ENCODE measurements around the gene SMO.
"Not testable (repeated sequence)": the region's sequence is repeated elsewhere in the genome, so short reads cannot be mapped to it uniquely, and the experiment has no call there.

SMO gene

DNA sequence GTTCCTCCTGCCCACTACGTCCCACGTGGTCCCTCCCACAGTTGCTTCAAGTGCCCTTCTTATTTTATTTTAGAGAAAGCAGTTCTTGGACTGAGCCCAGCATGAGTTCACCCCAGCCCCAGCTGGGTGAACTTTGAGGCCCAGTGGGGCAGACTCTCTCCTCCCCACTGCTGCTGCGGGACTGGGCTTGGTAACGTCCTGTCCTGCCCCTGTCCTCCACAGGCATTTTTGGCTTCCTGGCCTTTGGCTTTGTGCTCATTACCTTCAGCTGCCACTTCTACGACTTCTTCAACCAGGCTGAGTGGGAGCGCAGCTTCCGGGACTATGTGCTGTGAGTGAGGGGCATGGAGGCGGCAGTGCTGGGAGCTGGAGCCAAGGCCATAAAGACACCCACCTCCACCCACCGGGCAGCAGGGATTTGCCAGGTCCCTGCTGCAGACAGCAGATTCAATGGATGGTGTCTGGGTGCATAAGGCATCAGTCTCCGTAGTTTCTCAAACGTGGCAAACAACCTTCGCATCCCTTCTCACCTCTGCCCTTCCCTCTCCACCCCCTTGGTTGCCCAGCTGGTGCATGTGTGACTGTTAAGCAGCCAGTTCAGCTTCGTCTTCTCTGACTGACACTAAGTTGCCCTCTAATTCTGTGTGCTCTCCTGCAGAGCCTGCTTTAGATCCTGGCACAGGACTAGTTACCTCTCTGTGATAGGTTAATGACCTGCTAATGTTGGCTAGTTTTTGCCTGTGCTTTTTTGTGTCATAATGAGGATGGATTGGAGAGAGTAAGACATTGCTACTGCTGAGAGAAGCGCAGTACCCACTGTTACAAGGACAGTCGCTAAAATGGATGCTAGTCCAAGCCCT, 20.9 kb downstream of the SMO start:
- DNase-seq = no peak

DNA sequence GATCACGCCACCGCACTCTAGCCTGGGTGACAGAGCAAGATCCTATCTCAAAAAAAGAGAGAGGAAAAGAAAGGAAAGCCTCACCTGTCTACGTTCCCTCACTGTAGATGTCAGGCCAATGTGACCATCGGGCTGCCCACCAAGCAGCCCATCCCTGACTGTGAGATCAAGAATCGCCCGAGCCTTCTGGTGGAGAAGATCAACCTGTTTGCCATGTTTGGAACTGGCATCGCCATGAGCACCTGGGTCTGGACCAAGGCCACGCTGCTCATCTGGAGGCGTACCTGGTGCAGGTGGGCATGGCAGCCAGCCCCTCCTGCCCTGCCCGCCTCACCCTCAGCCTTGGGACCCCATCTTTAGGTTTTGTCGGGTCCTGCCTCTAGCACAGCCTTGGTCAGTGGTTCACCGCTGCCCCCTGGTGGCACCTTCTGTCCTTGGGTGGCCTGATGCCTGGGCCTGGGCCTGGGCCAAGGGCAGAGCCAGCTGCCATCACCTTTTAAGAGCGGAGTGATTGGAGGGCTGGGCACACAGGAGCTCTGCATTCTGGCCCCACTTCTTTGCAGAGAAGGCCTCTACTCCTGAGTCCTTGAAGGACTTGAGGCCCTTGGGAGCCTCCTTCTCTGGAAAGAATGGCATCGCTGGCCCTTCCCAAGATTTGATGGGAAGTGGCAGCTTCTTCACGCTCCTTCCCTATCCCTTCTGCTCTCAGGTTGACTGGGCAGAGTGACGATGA, 22.0 kb downstream of the SMO start:
- DNase-seq = peak; percentile 59

- no peak for DNase-seq
These were observed 22.5 kb downstream of the SMO start for GRCh38 chr7:129210989-129211312.

DNA sequence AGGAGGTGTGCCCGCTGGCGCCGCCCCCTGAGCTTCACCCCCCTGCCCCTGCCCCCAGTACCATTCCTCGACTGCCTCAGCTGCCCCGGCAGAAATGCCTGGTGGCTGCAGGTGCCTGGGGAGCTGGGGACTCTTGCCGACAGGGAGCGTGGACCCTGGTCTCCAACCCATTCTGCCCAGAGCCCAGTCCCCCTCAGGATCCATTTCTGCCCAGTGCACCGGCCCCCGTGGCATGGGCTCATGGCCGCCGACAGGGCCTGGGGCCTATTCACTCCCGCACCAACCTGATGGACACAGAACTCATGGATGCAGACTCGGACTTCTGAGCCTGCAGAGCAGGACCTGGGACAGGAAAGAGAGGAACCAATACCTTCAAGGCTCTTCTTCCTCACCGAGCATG, 23.7 kb downstream of the SMO start:
- no peak for DNase-seq

GRCh38 chr7:129212596-129212995, 24.2 kb downstream of the SMO start:
- no peak for DNase-seq

DNA sequence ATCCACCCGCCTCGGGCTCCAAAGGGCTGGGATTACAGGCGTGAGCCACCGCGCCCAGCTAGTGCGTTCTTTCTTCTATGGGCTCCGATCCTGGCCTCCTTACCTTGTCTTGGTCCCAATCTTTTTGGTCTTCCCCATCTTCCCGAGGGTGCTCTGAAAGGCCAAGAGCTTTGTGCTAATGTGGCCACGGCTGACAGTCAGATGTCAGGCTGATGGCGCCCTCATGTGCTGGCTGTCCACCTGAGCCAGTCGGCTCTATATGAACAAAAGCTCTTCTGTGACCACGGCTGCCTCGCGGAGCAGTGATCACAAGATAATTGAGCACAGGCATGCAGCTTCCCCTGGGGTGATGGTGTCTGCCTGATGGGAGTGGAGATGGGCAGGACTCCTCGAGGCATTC, 25.4 kb downstream of the SMO start:
- DNase-seq = no peak

GRCh38 chr7:129215691-129216090, 27.3 kb downstream of the SMO start:
- not testable (repeated sequence) for DNase-seq

DNA sequence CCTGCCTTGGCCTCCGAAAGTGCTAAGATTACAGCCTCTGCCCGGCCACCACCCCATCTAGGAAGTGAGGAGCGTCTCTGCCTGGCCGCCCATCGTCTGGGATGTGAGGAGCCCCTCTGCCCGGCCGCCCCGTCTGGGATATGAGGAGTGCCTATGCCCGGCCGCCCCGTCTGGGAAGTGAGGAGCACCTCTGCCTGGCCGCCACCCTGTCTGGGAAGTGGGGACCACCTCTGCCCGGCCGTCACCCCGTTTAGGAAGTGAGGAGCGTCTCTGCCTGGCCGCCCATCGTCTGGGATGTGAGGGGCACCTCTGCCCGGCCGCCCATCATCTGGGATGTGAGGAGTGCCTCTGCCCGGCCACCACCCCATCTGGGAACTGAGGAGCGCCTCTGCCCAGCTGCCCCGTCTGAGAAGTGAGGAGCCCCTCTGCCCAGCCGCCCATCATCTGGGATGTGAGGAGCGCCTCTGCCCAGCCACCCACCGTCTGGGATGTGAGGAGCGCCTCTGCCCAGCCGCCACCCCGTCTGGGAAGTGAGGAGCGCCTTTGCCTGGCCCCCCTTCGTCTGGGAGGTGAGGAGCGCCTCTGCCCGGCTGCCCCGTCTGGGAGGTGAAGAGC, 27.8 kb downstream of the SMO start:
- not testable (repeated sequence) for DNase-seq

DNA sequence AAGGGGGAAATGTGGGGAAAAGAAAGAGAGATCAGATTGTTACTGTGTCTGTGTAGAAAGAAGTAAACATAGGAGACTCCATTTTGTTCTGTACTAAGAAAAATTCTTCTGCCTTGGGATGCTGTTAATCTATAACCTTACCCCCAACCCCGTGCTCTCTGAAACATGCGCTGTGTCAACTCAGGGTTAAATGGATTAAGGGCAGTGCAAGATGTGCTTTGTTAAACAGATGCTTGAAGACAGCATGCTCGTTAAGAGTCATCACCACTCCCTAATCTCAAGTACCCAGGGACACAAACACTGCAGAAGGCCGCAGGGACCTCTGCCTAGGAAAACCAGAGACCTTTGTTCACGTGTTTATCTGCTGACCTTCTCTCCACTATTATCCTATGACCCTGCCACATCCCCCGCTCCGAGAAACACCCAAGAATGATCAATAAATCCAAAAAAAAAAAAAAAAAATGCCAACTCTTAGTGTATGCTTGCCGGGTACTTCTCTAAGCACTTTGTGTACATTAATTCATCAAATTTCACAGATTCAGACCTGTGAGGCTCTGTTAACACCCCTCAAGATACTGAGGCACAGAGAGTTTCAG, 28.5 kb downstream of the SMO start:
- DNase-seq = not testable (repeated sequence)

GRCh38 chr7:129218514-129219062, 30.2 kb downstream of the SMO start:
- peak; percentile 85 for DNase-seq

DNA sequence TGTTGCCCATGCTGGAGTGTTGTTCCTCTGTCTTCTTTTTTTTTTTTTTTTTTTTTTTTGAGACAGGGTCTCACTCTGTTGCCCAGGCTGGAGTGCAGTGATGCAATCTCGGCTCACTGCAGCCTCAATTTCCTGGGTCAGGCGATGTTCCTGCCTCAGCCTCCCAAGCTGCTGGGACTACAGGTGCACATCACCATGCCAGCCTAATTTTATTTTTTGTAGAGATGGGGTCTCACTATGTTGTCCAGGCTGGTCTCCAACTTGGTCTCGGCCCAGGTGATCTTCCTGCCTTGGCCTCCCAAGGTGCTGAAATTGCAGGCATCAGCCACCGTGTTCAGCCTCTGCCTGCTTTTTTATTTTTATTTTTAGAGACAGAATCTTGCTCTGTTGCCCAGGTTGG, 30.7 kb downstream of the SMO start:
- not testable (repeated sequence) for DNase-seq

DNA sequence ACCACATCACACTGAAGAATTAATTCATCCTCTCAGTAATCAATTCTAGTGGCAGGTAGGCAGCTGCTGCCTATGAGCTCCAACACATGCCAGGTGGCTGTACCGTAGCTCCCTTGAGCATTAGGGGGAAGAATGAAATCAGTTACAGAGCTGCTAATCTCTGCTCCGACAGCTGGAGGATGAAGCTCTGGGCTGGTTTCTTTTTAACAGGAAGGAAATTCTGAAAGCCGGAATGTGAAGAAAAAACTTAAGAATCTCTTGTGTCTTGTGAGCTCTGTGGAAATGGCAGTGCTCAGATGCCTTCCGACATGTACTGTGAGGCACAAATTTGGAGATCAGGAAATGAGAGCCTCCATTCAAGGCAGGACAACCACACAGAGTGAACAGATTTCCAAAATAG, 33.6 kb downstream of the SMO start:
- DNase-seq = peak; percentile 10

GRCh38 chr7:129224251-129225205, 36.1 kb downstream of the SMO start, which contains the start of gene AHCYL2:
Gene AHCYL2 (plus strand): TSS chr7:129225030.
- DNase-seq = peak; percentile 98

- DNase-seq = peak; percentile 58
These were observed 36.9 kb downstream of the SMO start for GRCh38 chr7:129225206-129225930.

DNA sequence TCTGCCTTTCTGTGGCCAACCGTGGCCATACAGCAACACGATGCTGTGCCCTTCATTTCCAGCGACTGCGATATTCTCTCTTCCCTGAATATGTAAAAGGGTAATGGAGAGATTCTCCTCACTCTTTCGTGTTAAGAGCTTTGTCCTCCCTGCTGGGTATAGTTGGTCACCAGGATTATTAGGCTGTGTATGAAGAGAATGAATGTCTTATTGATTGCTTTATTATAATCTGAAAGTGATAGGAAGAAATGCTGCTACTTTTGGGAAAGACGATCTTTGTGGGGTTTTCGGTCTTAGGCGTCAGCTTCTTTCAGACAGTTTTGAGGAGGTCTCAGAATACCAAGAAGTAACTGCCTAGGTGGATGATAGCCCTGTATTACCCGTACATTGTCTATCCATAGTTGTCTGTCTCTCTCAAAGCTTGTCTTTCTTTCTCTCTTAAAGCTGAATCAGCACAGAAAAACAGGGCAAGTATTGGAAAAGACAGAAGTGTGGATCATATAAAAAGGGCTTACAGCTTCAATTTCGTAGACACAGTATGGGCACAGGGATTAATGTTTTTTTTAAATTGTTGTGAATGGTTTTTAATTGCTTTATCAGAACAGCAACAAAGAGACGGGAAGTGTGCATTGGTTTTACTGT, 37.6 kb downstream of the SMO start:
- no peak for DNase-seq

DNA sequence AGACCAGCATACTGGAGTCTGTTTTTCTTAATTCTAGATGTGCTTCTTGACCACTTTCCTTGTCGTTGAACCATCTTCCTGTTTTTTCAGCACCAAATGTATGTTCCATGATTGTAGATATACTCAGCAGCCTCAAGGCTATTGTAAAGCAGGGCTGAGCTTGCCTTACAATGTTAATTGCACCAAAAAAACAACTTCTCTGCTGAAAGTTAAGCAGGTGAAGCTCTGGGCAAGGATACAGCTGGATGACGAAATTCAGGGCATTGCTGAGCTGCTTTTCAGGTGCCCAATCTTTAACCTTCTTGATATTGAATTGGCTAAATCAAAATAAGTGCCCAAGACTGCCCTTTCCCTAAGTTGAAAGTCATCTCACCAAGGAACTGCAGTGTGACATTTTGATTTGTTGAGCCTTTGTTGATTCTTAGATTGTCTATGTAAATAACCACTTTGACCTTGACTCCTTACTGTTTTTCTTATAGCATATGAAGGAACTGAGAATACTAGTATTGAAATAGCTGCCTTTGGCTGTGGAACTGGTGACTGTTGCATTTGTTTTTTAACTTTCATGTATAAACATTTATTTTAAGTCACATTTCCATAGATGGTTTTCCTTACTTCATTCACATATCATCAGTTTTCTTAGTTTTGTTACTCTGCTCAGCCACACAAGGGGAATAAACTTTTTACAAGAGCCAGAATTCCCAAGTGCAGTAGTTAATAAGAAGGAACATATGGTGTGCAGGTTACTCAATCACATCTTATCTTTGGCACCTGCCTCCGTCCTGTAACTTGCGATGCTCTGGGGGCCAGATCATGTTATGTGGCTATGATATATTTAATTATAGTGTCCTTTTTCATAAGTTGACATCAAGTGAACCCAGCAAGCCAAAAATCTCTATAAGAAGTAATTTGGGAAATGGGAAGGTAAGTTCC, 39.5 kb downstream of the SMO start:
- no peak for DNase-seq

DNA sequence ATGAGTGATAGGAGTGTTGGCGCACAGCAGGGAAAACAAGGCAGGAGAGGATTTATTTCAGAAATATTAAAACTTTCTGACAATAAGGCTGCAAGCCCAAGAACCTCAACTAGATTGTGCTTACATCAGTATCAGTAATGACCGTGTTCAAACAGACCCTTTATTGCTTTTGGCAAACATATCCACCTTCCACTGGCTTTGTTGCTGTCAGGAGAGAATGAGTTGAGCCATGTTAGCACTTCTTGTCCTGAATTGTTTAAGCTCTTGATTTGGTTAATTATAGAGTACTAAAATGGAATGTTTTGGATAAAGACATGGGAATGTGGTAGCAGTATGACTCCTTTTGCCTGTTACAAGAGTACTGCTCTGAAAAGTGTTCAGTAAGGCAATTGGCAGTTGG, 40.2 kb downstream of the SMO start:
- no peak for DNase-seq

GRCh38 chr7:129231666-129232065, 43.2 kb downstream of the SMO start:
- DNase-seq = no peak

DNA sequence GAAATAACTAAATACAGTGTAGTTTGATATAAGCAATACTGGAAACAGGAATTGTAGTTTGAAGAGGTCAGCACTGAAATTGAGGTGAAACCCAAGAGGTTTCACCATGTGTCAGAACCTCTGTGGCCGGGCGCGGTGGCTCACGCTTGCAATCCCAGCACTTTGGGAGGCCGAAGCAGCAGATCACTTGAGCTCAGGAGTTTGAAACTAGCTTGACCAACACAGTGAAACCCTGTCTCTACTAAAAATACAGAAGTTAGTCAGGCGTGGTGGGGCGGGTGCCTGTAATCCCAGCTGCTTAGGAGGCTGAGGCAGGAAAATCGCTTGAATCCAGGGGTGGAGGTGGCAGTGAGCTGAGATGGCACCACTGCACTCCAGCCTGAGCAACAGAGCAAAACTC, 50.1 kb downstream of the SMO start:
- DNase-seq = no peak
